K562 (cell line): ENCODE measurements around the gene SLC22A23. TPM values are rescaled to one million over a fixed set of nuclear protein-coding genes. Genes with fewer than 3 reads are reported as not detected.

Source experiments
- ASH1L ChIP-seq: fragments of 450-650 bp; IDR thresholded peaks from 2 replicates; pipeline ENCODE4 v1.6.1; 2018; ENCODE audit warnings: borderline replicate concordance, mild to moderate bottlenecking, low read depth; ENCODE audit not compliant: partially characterized antibody
- CTBP1 ChIP-seq: fragments of 450-650 bp; IDR thresholded peaks from 2 replicates; pipeline ENCODE4 v1.6.1; 2016; ENCODE audit warnings: borderline replicate concordance
- CXXC5 ChIP-seq: fragments of 250-450 bp; sonication (Bioruptor Pico); IDR thresholded peaks from 2 replicates; pipeline ENCODE4 v1.8.0; 2022; ENCODE audit warnings: inconsistent platforms, mild to moderate bottlenecking, moderate library complexity
- ELF4 ChIP-seq: fragments of 450-650 bp; formaldehyde crosslinking; IDR thresholded peaks from 2 replicates; pipeline ENCODE4 v1.4.0; 2022; ENCODE audit warnings: missing genetic modification characterization
- FOXM1 ChIP-seq, 2 experiments: fragments of 450-650 bp in 1 of 2; sonication (generic) in 1 of 2; formaldehyde crosslinking in 1 of 2; IDR thresholded peaks; 2 replicates each; pipeline versions ENCODE4 v1.6.1 to v1.9.0; 2017 to 2022; ENCODE audit warnings: low read depth in 2 of 2, mild to moderate bottlenecking in 2 of 2, missing genetic modification reagents in 1 of 2, moderate library complexity in 1 of 2
- GATAD2A ChIP-seq: fragments of 450-650 bp; IDR thresholded peaks from 2 replicates; pipeline ENCODE4 v1.6.1; 2017
- HNRNPUL1 ChIP-seq: fragments of 200-400 bp; formaldehyde crosslinking; IDR thresholded peaks from 2 replicates; pipeline ENCODE4 v1.6.1; 2017; ENCODE audit warnings: low read length
- KDM2B ChIP-seq: fragments of 250-450 bp; sonication (Bioruptor Pico); IDR thresholded peaks from 2 replicates; pipeline ENCODE4 v1.8.0; 2021; ENCODE audit warnings: mild to moderate bottlenecking, moderate library complexity
- MYNN ChIP-seq, 2 experiments: sonication (generic); formaldehyde crosslinking in 1 of 2; IDR thresholded peaks; 2 replicates each; pipeline versions ENCODE4 v1.5.0 to v1.6.1; 2016 to 2020; ENCODE audit warnings: antibody characterized with exemption in 1 of 2, missing genetic modification reagents in 1 of 2
- NEUROD1 ChIP-seq: fragments of 150-350 bp; IDR thresholded peaks from 2 replicates; pipeline ENCODE4 v1.6.1; 2014; ENCODE audit warnings: borderline replicate concordance, low read length, low read depth; ENCODE audit not compliant: partially characterized antibody
- NRF1 ChIP-seq, 2 experiments: fragments of 450-650 bp; IDR thresholded peaks in 1 of 2; conservative IDR thresholded peaks in 1 of 2; 2 replicates each; pipeline ENCODE4 v1.6.1; 2014; ENCODE audit warnings: mild to moderate bottlenecking in 2 of 2
- PCBP1 ChIP-seq: fragments of 200-400 bp; formaldehyde crosslinking; IDR thresholded peaks from 2 replicates; pipeline ENCODE4 v1.6.1; 2018; ENCODE audit warnings: mild to moderate bottlenecking, low read depth, low read length; ENCODE audit not compliant: poor library complexity, severe bottlenecking
- RB1 ChIP-seq: fragments of 450-650 bp; IDR thresholded peaks from 2 replicates; pipeline ENCODE4 v1.6.1; 2017; ENCODE audit warnings: low read depth, mild to moderate bottlenecking
- SAFB ChIP-seq: fragments of 200-400 bp; formaldehyde crosslinking; IDR thresholded peaks from 2 replicates; pipeline ENCODE4 v1.6.1; 2017; ENCODE audit warnings: low read depth, low read length, borderline replicate concordance
- TCF7L2 ChIP-seq: fragments of 150-350 bp; IDR thresholded peaks from 2 replicates; pipeline ENCODE4 v1.6.1; 2016; ENCODE audit warnings: low read depth, mild to moderate bottlenecking, low read length, moderate library complexity
- TCFL5 ChIP-seq: fragments of 250-450 bp; sonication (Bioruptor Pico); conservative IDR thresholded peaks from 2 replicates; pipeline ENCODE4 v1.6.1; 2021; ENCODE audit warnings: mild to moderate bottlenecking, moderate library complexity, matching md5 sums
- ZNF253 ChIP-seq: fragments of 250-450 bp; sonication (Bioruptor Pico); conservative IDR thresholded peaks from 2 replicates; pipeline ENCODE4 v1.6.1; 2021; ENCODE audit warnings: mild to moderate bottlenecking
- polyA plus RNA-seq, 8 experiments: library from polyadenylated mRNA; depleted of rRNA in 4 of 8; stranded (reverse) in 5 of 8; unstranded in 3 of 8; fragments of >200 nt; fragmentation: Nextera tagmentation in 2 of 8; fragmentation: Illumina TruSeq in 1 of 8; extraction: Ambion mirVana in 2 of 8; extraction: Trizol in 1 of 8; gene quantifications; 2 replicates each; pipeline versions ENCODE4 v1.2.1 to v1.2.3, GENCODE V29; 2011 to 2014; ENCODE audit warnings: inconsistent platforms in 1 of 8, missing spikeins in 1 of 8
- total RNA-seq, 7 experiments: library from RNA; depleted of rRNA in 6 of 7; stranded (reverse); fragments of >200 nt in 6 of 7; fragmentation: Illumina TruSeq in 2 of 7; extraction: Trizol in 2 of 7; gene quantifications; 2 replicates each; pipeline versions ENCODE4 v1.2.1 to v1.2.3, GENCODE V29; 2011 to 2021; ENCODE audit warnings: low replicate concordance in 1 of 7
- TF ChIP-seq, protein P1 (sequence below): fragments of 250-450 bp; sonication (Bioruptor Pico); IDR thresholded peaks from 2 replicates; pipeline ENCODE4 v1.5.0; 2021
- TF ChIP-seq, protein P2 (sequence below): fragments of 450-650 bp; formaldehyde crosslinking; IDR thresholded peaks from 2 replicates; pipeline ENCODE4 v1.4.0; 2020; ENCODE audit warnings: mild to moderate bottlenecking, moderate library complexity
- TF ChIP-seq, protein P3 (sequence below), 2 experiments: IDR thresholded peaks; 2 replicates each; pipeline ENCODE4 v1.6.1; 2011; ENCODE audit warnings: borderline replicate concordance in 1 of 2, control low read depth in 1 of 2, low read depth in 1 of 2, low read length in 1 of 2, mild to moderate bottlenecking in 1 of 2, mixed read lengths in 1 of 2, moderate library complexity in 1 of 2; ENCODE audit not compliant: insufficient read depth in 1 of 2, insufficient read length in 1 of 2, poor library complexity in 1 of 2, severe bottlenecking in 1 of 2; ENCODE audit errors: extremely low read depth in 1 of 2
- TF ChIP-seq, protein P4 (sequence below): sonication (generic); formaldehyde crosslinking; IDR thresholded peaks from 2 replicates; pipeline ENCODE4 v1.8.0; 2022; ENCODE audit warnings: mild to moderate bottlenecking, missing genetic modification reagents
- TF ChIP-seq, protein P5 (sequence below): fragments of 250-450 bp; sonication (Bioruptor Pico); IDR thresholded peaks from 2 replicates; pipeline ENCODE4 v1.4.0; 2020; ENCODE audit warnings: mild to moderate bottlenecking

Gene SLC22A23
- total and polyA plus RNA-seq, 9 of the 15 experiments (the other 6 are each of a cell fraction or from before 2014, with no cell fraction given): 0.30 to 8.7 (median 2.5) TPM

DNA sequence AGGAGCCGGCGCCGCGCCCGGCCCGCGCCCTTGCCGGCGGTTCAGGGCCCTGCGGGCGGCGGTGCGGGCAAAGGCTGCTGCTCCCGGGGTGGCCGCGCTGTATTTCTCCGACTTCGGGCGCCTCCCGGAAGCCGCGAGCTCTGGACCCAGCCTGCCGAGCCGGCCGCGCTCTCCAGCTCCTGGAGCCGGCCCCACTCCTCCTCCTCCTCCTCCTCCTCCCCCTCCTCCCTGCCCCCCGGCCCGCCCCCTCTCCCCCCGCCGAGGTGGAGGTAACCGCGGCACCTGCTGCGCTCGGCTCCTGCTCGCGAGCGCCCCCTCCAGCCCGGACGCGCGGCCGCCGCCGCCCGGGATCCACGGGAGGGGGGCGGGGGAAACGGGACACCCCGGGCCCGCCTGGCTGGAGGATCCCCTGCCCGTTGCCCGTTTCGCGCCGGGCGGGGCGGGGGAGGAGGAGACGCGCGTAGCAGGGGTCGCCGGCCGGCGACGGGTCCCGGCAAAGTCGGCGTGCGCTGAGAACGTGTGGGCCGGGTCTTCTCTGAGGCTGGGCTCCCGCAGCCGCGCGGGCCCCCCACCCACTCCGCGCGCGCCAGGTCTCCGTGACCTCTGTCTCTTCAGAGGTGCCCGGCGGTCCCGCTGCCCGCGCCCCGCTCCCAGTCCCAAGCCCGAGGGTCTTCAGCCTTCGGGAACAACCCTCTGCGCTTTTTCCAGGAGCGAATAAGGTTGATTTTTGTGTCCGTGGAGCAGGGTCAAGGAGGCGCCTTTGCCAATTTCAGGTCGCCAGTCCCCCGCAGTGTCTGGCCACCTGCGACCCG, at the start of gene SLC22A23 (continued):
- TF ChIP-seq, protein P1, sequence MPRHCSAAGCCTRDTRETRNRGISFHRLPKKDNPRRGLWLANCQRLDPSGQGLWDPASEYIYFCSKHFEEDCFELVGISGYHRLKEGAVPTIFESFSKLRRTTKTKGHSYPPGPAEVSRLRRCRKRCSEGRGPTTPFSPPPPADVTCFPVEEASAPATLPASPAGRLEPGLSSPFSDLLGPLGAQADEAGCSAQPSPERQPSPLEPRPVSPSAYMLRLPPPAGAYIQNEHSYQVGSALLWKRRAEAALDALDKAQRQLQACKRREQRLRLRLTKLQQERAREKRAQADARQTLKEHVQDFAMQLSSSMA (CRISPR knock-in tag): no peak
- TF ChIP-seq FOXM1 (IDR thresholded peaks at IDR 0.05; ENCODE audit: low read depth) (no peak), FOXM1 (CRISPR knock-in tag; IDR thresholded peaks at IDR 0.05; ENCODE audit: low read depth) (no peak), NEUROD1 (peak; percentile 61), TCFL5 (CRISPR knock-in tag) (no peak), PCBP1 (peak; percentile 73), SAFB (peak; percentile 66), ASH1L (no peak), CTBP1 (peak; percentile 73; the same call in 1 of the 2 replicates), RB1 (peak; percentile 73; the same call in 1 of the 2 replicates), HNRNPUL1 (no peak), ZNF253 (CRISPR knock-in tag) (no peak), NRF1 (conservative IDR thresholded peaks at IDR 0.05 in 1 of 2, IDR thresholded peaks at IDR 0.05 in 1 of 2) (no peak; a peak in 1 of 4 replicates), CXXC5 (CRISPR knock-in tag) (peak; percentile 14), ELF4 (no peak), MYNN (IDR thresholded peaks at IDR 0.05) (no peak), MYNN (CRISPR knock-in tag; IDR thresholded peaks at IDR 0.05) (no peak), KDM2B (CRISPR knock-in tag) (no peak), TCF7L2 (no peak), GATAD2A (peak; percentile 29; the same call in 1 of the 2 replicates)
- TF ChIP-seq, protein P2, sequence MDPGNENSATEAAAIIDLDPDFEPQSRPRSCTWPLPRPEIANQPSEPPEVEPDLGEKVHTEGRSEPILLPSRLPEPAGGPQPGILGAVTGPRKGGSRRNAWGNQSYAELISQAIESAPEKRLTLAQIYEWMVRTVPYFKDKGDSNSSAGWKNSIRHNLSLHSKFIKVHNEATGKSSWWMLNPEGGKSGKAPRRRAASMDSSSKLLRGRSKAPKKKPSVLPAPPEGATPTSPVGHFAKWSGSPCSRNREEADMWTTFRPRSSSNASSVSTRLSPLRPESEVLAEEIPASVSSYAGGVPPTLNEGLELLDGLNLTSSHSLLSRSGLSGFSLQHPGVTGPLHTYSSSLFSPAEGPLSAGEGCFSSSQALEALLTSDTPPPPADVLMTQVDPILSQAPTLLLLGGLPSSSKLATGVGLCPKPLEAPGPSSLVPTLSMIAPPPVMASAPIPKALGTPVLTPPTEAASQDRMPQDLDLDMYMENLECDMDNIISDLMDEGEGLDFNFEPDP (CRISPR knock-in tag): no peak
- TF ChIP-seq, protein P3, sequence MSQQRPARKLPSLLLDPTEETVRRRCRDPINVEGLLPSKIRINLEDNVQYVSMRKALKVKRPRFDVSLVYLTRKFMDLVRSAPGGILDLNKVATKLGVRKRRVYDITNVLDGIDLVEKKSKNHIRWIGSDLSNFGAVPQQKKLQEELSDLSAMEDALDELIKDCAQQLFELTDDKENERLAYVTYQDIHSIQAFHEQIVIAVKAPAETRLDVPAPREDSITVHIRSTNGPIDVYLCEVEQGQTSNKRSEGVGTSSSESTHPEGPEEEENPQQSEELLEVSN (IDR thresholded peaks at IDR 0.05; ENCODE audit: borderline replicate concordance in 1 of 2, extremely low read depth in 1 of 2, insufficient read depth in 1 of 2, insufficient read length in 1 of 2, low read depth in 1 of 2, low read length in 1 of 2, poor library complexity in 1 of 2, severe bottlenecking in 1 of 2): peak in 1 of 2 experiments; percentile 13
- TF ChIP-seq, protein P4, sequence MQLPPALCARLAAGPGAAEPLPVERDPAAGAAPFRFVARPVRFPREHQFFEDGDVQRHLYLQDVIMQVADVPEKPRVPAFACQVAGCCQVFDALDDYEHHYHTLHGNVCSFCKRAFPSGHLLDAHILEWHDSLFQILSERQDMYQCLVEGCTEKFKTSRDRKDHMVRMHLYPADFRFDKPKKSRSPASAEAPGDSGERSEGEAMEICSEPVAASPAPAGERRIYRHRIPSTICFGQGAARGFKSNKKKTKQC: no peak; the same call in 1 of the 2 replicates
- TF ChIP-seq, protein P5, sequence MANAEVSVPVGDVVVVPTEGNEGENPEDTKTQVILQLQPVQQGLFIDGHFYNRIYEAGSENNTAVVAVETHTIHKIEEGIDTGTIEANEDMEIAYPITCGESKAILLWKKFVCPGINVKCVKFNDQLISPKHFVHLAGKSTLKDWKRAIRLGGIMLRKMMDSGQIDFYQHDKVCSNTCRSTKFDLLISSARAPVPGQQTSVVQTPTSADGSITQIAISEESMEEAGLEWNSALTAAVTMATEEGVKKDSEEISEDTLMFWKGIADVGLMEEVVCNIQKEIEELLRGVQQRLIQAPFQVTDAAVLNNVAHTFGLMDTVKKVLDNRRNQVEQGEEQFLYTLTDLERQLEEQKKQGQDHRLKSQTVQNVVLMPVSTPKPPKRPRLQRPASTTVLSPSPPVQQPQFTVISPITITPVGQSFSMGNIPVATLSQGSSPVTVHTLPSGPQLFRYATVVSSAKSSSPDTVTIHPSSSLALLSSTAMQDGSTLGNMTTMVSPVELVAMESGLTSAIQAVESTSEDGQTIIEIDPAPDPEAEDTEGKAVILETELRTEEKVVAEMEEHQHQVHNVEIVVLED (CRISPR knock-in tag): no peak
